GM12878 (cell line): ENCODE measurements around the gene ARMC2. TPM values are rescaled to one million over a fixed set of nuclear protein-coding genes. Genes with fewer than 3 reads are reported as not detected.
"Not testable (repeated sequence)": the region's sequence is repeated elsewhere in the genome, so short reads cannot be mapped to it uniquely, and the experiment has no call there.

Experiments
- ATAC-seq: fragments of 200-7000 bp; cut with Tn5 transposase; 3 replicates; pipeline ENCODE4 v1.9.1; 2020; ENCODE audit warnings: mild to moderate bottlenecking, moderate library complexity
- BruUV-seq: library from RNA; stranded (reverse); fragments of 400-500 nt; replicated peaks from 2 replicates; lab custom pipeline; 2021; lab: Mats Ljungman, UMichigan
- CTCF ChIA-PET: fragments of 300-600 bp; sonication (Branson Sonifier 250); formaldehyde crosslinking; extraction: SDS; loops from one replicate; lab custom pipeline; 2021; ENCODE audit warnings: inconsistent platforms; lab: Yijun Ruan, JAX
- POLR2A ChIA-PET: fragments of 350-600 bp; formaldehyde crosslinking; extraction: SDS; loops from one replicate; lab custom pipeline; 2021; ENCODE audit warnings: inconsistent platforms; lab: Charles Lee
- RAD21 ChIA-PET: fragments of 300-600 bp; sonication (Branson Sonifier 250); formaldehyde crosslinking; loops from one replicate; lab custom pipeline; 2023; ENCODE audit warnings: antibody characterized with exemption; ENCODE audit not compliant: unreplicated experiment; lab: Charles Lee
- SMC1A ChIA-PET: fragments of 300-600 bp; sonication (Branson Sonifier 250); formaldehyde crosslinking; loops from one replicate; lab custom pipeline; 2023; ENCODE audit not compliant: unreplicated experiment, uncharacterized antibody; lab: Charles Lee
- DNase-seq: peaks from one replicate; pipeline ENCODE4 v3.0.0-alpha.2; 2011; ENCODE audit warnings: low read depth, low spot score
- FAIRE-seq: peaks from 3 replicates; lab custom pipeline; 2011; peaks lifted over from hg19 to GRCh38; lab: Jason Lieb, UNC
- H2AFZ ChIP-seq: 2 replicates; pipeline ENCODE4 v1.6.0; 2011; ENCODE audit warnings: low read depth, low read length, control low read depth; ENCODE audit not compliant: control insufficient read depth
- H3K27ac ChIP-seq: 2 replicates; pipeline ENCODE4 v1.5.1; 2011; ENCODE audit warnings: control low read depth; ENCODE audit not compliant: control insufficient read depth, insufficient read depth
- H3K27me3 ChIP-seq, 2 experiments: replicated peaks in 1 of 2; 2 replicates each; pipeline versions ENCODE4 v1.6.0 to v1.6.1; 2011; ENCODE audit warnings: low read length in 1 of 2; ENCODE audit not compliant: control insufficient read depth in 2 of 2, insufficient read depth in 2 of 2
- H3K36me3 ChIP-seq, 2 experiments: 2 replicates each; pipeline ENCODE4 v1.5.1; 2011; ENCODE audit warnings: low read length in 1 of 2; ENCODE audit not compliant: control insufficient read depth in 2 of 2, insufficient read depth in 2 of 2
- H3K4me1 ChIP-seq: 2 replicates; pipeline ENCODE4 v1.6.1; 2011; ENCODE audit warnings: mild to moderate bottlenecking, low read length, moderate library complexity, mixed read lengths; ENCODE audit not compliant: control insufficient read depth, insufficient read depth
- H3K4me2 ChIP-seq: 2 replicates; pipeline ENCODE4 v1.6.0; 2011; ENCODE audit warnings: control low read depth; ENCODE audit not compliant: control insufficient read depth, insufficient read depth
- H3K4me3 ChIP-seq: fragments of 200-600 bp; sonication (generic); 2 replicates; pipeline ENCODE4 v1.5.1; 2016
- H3K79me2 ChIP-seq: 2 replicates; pipeline ENCODE4 v1.6.0; 2011; ENCODE audit warnings: low read length; ENCODE audit not compliant: control insufficient read depth, insufficient read depth
- H3K9ac ChIP-seq: 2 replicates; pipeline ENCODE4 v1.8.0; 2011; ENCODE audit warnings: low read length, control low read depth, mixed read lengths; ENCODE audit not compliant: control insufficient read depth, insufficient read depth
- H3K9me3 ChIP-seq: replicated peaks from 3 replicates; pipeline ENCODE4 v1.5.1; 2011; ENCODE audit warnings: mild to moderate bottlenecking, low read length; ENCODE audit not compliant: control insufficient read depth, insufficient read depth
- H4K20me1 ChIP-seq: 2 replicates; pipeline ENCODE4 v1.6.0; 2011; ENCODE audit not compliant: control insufficient read depth, insufficient read depth
- EED ChIP-seq: sonication (generic); IDR thresholded peaks from 2 replicates; pipeline ENCODE4 v1.6.1; 2016; ENCODE audit warnings: antibody characterized with exemption, low read depth
- MTA3 ChIP-seq: IDR thresholded peaks from 2 replicates; pipeline ENCODE4 v1.6.1; 2012; ENCODE audit warnings: low read length, inconsistent platforms, borderline replicate concordance
- NFIC ChIP-seq: IDR thresholded peaks from 2 replicates; pipeline ENCODE4 v1.6.1; 2012; ENCODE audit warnings: low read depth, mild to moderate bottlenecking, inconsistent platforms, low read length, moderate library complexity
- PML ChIP-seq: IDR thresholded peaks from 2 replicates; pipeline ENCODE4 v1.6.1; 2012; ENCODE audit warnings: low read length, inconsistent platforms
- RFX5 ChIP-seq: IDR thresholded peaks from 2 replicates; pipeline ENCODE4 v1.6.1; 2011; ENCODE audit warnings: low read depth, low read length, improper control_type of control experiment
- ZBTB11 ChIP-seq: fragments of 450-650 bp; formaldehyde crosslinking; IDR thresholded peaks from 2 replicates; pipeline ENCODE4 v1.5.0; 2022; ENCODE audit warnings: mild to moderate bottlenecking, missing genetic modification characterization
- ZZZ3 ChIP-seq: IDR thresholded peaks from 2 replicates; pipeline ENCODE4 v1.6.1; 2011; ENCODE audit warnings: low read depth; ENCODE audit not compliant: control insufficient read depth, insufficient read length
- WGBS: methylation state at CpG from one replicate; pipeline ENCODE4 v1.1.6; 2016; ENCODE audit warnings: low lambda C conversion rate; ENCODE audit not compliant: insufficient replicate concordance, insufficient coverage; ENCODE audit errors: missing lambda C conversion rate; 5-methylcytosine and 5-hydroxymethylcytosine counted together
- in situ Hi-C: fragments of 300-500 bp; cut with MboI; formaldehyde crosslinking; loops from 9 replicates; pipeline ENCODE4 v1.14.3; 2018; ENCODE audit warnings: mixed read lengths
- intact Hi-C: fragments of 100-400 bp; cut with micrococcal nuclease; formaldehyde crosslinking; loops from one replicate; pipeline ENCODE4 v1.14.2; 2022; ENCODE audit not compliant: unreplicated experiment
- polyA plus RNA-seq, 11 experiments: library from polyadenylated mRNA; depleted of rRNA in 4 of 11; unstranded in 6 of 11; stranded (reverse) in 5 of 11; fragments of >200 nt; fragmentation: Nextera tagmentation in 4 of 11; fragmentation: Illumina TruSeq in 1 of 11; extraction: Ambion mirVana in 4 of 11; extraction: Trizol in 1 of 11; gene quantifications; 1 replicate in 1 of 11; 2 replicates in 10 of 11; pipeline versions ENCODE4 v1.2.1 to v1.2.3, GENCODE V29; 2011 to 2016; ENCODE audit warnings: inconsistent platforms in 2 of 11, missing spikeins in 2 of 11, low read depth in 1 of 11
- total RNA-seq, 4 experiments: library from RNA; depleted of rRNA in 3 of 4; stranded (reverse); fragments of >200 nt in 3 of 4; fragmentation: Illumina TruSeq in 1 of 4; extraction: Trizol in 1 of 4; gene quantifications; 2 replicates each; pipeline versions ENCODE4 v1.2.1 to v1.2.3, GENCODE V29; 2013 to 2021
- TF ChIP-seq, protein P1 (sequence below): IDR thresholded peaks from 2 replicates; pipeline ENCODE4 v1.6.1; 2012; ENCODE audit warnings: mild to moderate bottlenecking, low read depth, low read length

The ARMC2 gene
- total and polyA plus RNA-seq, 10 of the 15 experiments (the other 5 are each of a cell fraction or from before 2014, with no cell fraction given), result 0.06 to 0.33 (median 0.21) TPM; not detected in 5

GRCh38 chr6:108888745-108889144, 40.5 kb downstream of the ARMC2 start (continued):
- TF ChIP-seq, protein P1, sequence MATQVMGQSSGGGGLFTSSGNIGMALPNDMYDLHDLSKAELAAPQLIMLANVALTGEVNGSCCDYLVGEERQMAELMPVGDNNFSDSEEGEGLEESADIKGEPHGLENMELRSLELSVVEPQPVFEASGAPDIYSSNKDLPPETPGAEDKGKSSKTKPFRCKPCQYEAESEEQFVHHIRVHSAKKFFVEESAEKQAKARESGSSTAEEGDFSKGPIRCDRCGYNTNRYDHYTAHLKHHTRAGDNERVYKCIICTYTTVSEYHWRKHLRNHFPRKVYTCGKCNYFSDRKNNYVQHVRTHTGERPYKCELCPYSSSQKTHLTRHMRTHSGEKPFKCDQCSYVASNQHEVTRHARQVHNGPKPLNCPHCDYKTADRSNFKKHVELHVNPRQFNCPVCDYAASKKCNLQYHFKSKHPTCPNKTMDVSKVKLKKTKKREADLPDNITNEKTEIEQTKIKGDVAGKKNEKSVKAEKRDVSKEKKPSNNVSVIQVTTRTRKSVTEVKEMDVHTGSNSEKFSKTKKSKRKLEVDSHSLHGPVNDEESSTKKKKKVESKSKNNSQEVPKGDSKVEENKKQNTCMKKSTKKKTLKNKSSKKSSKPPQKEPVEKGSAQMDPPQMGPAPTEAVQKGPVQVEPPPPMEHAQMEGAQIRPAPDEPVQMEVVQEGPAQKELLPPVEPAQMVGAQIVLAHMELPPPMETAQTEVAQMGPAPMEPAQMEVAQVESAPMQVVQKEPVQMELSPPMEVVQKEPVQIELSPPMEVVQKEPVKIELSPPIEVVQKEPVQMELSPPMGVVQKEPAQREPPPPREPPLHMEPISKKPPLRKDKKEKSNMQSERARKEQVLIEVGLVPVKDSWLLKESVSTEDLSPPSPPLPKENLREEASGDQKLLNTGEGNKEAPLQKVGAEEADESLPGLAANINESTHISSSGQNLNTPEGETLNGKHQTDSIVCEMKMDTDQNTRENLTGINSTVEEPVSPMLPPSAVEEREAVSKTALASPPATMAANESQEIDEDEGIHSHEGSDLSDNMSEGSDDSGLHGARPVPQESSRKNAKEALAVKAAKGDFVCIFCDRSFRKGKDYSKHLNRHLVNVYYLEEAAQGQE, result no peak
- no peak for TF ChIP-seq MTA3
- TF ChIP-seq ZZZ3, result no peak
- TF ChIP-seq PML, result no peak
- no peak for TF ChIP-seq ZBTB11 (CRISPR knock-in tag)
- no peak for TF ChIP-seq NFIC
- TF ChIP-seq RFX5, result no peak
- TF ChIP-seq EED, result no peak

GRCh38 chr6:108890898-108891297, 42.7 kb downstream of the ARMC2 start:
- intact Hi-C loops, result loop anchor here (5.0 kb wide), 2 partner anchors 54 to 109 kb away; no protein-coding TSS in a partner anchor
- SMC1A ChIA-PET, H3K9ac ChIP-seq, H4K20me1 ChIP-seq, H3K4me2 ChIP-seq, in situ Hi-C loops, FAIRE-seq, RAD21 ChIA-PET, H3K4me3 ChIP-seq, H2AFZ ChIP-seq, H3K27ac ChIP-seq, DNase-seq, BruUV-seq, H3K27me3 ChIP-seq, ATAC-seq, H3K9me3 ChIP-seq, H3K79me2 ChIP-seq, H3K4me1 ChIP-seq, POLR2A ChIA-PET, H3K36me3 ChIP-seq: not testable (repeated sequence)
- WGBS, result 68% methylated on average over 4 of the region's 5 CpGs
- CTCF ChIA-PET, result interaction anchor here (1.5 kb wide), 1 partner anchor 26 kb away, joined by 3 read pairs; no protein-coding TSS in a partner anchor
